Retina (tissue), 1 donor: ENCODE data around the gene AQP2.
A peak's percentile ranks its signal among the peaks of the same experiment; 100 is the strongest.

Experiments used
- DNase-seq: peaks from one replicate; pipeline ENCODE4 v3.0.0-alpha.2; 2016

AQP2 gene

DNA sequence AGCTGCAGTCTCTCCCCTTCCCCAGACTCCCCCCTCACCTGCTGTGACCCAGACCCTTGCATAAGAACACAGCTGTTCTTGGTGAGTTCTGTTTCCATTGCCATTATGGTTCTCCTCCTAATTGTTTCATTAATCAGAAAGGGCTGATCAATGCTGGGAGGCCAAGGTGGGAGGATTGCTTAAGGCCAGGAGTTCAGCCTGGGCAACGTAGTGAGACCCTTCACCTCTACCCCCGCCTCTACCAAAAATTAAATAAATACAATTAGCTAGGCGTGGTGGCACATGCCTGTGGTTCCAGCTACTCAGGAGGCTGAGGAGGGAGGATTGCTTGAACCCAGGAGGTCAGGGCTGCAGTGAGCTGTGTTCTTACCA is 29.6 kb upstream of the AQP2 start:
- no peak for DNase-seq

DNA sequence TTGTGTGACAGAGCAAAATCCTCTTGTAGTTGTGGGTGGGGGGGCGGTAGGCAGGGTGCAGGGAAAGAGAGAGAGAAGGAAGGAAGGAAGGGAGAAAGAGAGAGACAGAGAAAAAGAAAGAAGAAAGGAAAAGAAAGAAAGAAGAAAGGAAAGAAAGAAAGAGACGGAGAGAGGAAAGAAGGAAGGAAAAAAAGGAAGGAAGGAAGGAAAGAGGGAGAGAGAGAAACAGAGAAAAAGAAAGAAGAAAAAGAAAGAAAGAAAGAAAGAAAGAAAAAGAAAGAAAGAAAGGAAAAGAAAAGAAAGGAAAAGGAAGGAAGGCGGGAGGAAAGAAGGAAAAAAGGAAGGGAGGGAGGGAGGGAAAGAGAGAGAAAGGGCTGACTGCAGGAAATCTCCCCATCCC is 29.2 kb upstream of the AQP2 start:
- DNase-seq = no peak

DNA sequence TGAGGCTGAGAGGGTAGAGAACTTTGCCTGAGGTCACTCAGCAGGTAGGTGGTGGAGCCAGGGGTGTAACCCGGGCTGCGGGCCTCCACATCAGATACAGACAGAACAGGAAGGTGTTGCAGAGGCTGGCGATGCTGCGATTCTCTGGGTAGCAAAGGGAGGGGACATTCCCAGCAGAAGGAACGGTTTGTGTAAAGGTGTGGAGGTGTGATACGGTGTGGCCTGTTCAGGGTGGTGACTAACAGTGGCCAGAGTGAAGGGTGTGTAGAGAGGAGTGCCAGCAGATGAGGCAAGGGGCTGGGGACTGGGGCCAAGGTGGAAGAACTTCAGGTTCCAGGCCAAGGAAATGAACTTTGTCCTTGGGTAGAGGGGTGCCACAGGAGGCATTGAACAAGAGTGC is 28.6 kb upstream of the AQP2 start:
- DNase-seq = no peak

DNA sequence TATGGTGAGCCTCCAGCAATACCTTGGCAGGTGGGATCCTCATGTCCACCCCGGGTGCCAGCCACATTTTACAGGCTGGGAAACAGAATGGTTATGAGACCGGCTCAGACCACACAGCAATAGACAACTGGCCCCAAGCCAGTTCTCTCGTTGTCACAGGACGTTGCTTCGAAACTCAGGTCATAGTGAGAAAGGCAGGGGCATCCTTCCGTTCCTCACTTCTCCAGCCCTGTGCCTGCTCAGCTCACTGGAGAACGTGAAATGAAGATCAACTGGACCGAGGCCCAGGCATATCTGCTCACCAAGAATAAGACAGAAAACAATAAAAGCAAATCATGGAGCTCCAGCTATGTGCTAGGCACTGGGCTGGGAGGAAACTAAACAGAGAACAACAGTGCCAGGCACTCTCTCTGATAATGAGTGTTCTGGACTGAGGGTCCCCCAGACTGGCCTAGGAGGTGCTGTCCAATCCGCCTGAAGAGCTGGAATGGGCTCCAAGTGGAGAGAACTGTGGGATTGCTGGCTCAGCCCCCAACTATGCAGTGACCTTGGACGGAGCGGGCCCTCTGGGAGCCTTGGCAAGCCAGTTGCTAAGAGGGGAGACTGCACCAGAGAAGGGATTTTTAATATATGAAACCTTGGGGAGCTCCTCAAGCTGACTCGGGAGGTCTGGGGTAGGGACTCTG is 28.0 kb upstream of the AQP2 start:
- no peak for DNase-seq

DNA sequence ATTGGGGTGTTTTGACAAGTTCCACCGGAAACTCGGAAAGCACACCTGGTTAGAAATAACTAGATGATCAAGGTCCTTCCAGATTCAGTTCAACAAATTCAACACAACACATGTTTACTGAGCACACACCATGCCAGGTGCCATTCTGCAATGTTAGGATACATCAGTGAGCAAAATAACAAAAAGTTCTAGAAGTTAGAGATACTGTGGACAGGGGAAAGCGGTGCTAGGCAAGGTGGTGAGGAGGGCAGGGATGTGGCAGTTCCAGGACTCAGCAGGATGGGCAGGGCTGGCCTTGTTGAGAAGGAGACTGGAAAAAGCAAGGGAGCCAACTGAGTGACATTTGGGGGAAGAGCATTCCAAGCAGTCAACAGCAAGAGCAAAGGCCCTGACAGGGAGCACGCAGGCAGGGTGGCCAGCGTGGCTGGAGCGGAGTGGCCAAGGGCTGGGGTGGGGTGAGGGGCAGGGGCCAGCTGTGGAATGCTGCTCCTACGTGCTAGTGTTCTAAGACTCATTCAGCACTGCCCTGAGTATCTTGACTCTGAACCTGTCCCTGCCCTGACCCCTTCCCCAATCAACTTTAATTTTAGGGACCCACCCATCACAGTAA is 27.4 kb upstream of the AQP2 start:
- DNase-seq = no peak

DNA sequence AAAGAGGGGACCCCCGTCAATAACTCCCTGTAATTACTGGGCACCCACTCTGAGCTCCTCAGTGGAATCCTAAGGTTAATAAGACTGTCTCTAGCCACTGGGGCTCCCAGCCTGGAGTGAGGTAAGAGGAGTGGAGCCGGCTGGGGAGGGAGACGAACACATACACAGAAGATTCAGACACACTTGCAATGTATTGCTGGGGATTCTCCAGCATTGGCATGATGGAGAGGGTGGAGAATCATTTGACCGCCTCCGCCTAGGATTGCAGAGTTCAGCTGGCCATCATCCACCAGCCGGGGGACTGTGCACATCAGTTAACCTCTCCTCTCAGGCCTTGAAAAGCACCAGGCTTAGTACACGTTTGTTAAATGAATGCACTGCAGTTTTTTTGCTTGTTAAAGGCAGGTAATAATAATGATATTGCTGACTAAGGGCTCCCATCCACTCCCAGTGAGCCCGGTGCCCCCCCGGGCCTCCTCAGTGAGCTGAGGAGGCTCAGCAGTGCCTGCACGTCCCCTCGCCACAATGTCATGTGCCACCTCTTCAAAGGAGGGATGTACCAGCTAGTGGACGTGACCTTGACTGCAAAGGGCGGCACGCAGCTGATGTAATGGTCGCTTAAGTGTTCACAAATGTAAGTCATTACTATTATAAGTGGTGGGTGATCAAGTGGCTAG is 26.5 kb upstream of the AQP2 start:
- no peak for DNase-seq

DNA sequence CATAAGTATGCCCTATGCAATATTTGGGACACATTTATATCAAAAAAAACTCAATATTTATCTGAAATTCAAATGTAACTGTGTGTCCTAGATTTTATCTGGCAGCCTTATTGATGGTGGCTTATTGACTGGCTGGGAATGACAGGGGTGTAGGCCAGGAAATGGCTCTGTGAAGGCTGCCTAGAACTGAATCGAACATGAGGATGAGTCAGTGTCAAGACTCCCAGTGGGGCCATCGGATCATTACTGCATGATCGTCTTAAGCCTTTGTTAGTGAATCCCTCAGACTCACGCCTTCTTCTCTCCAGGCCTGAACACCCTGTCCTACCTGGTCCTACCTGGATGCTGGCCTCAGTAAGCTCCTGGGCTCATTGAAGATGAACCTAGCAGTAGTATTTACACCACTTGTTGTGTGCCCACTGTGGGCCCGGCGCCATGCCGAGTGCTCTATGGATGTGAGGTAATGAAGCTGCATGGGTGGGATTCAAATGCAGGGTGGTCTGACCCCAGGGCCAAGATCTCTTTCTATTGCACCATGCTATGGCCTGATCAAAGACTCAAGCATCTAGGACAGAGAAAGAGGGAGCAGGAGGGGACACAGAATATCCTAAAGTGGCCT is 25.8 kb upstream of the AQP2 start:
- DNase-seq = no peak

DNA sequence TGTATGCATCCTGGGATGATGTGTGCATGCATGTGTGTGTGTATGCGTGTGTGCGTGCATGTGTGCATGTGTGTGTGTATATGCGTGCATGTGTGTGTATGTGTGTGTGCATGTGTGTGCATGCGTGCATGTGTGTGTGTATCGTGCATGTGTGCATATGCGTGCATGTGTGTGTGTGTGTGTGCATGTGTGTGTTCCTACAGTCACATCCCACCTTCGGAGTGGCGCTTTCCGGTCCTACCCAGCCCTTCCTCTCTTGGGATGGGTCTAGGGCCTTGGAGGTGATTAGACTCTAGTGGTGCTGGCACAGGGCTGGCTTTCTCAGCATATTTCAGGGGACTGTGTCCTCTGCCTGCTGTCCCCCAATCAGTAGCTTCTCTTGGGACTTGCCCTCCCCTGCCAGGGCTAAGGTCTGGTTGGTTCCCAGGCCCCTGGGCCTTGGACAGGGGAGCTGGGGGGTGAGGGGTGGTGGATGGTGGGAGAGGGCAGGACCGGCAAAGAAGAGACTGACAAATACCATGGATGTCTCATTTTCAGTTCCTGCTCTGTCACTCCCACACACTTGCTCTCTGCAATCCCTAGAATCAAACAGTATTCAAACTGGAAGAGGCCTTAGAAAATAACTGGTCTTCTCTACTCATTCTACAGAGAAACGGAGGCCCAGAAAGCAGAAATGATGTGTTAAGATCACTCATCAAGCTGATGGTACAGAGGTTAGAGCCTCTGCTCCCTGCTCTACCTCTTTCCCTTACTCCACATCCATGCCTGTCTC is 24.9 kb upstream of the AQP2 start:
- DNase-seq = no peak

DNA sequence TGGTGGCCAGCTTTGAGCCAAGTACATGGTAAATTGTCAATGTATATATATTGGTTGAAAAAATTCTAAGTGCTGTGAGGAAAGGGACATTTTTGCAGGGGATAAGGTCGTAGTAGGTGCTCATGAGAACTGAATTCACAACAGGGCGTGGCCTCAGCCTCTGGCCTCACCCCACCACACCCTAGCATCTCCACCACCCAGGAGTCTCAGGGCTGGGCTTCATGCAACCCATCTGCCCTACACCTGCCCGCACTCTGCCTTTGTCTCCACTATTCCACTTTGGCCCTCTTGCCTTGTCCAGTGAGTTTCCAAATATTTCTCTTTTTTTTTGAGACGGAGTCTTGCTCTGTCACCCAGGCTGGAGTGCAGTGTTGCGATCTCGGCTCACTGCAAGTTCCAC is 22.1 kb upstream of the AQP2 start:
- no peak for DNase-seq

DNA sequence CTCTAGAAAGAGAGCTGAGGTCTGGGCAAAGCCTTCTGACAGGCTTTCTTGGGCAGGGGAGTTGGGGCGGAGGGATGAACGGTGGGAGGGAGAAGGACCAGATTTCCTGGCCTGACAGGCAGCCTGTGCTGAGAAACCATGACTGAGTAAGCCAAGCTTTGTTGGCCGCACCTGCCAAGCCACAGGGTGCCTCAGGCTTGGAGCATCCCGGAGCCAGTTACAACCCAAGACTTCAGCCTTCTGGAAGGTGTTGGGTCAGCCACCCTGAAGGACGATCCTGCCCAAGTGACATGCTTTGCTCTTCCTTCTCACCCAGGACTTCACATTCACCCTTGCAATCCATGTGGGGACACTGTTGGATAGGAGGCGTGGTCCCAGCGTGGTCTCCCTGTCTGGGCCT is 21.0 kb upstream of the AQP2 start:
- no peak for DNase-seq

DNA sequence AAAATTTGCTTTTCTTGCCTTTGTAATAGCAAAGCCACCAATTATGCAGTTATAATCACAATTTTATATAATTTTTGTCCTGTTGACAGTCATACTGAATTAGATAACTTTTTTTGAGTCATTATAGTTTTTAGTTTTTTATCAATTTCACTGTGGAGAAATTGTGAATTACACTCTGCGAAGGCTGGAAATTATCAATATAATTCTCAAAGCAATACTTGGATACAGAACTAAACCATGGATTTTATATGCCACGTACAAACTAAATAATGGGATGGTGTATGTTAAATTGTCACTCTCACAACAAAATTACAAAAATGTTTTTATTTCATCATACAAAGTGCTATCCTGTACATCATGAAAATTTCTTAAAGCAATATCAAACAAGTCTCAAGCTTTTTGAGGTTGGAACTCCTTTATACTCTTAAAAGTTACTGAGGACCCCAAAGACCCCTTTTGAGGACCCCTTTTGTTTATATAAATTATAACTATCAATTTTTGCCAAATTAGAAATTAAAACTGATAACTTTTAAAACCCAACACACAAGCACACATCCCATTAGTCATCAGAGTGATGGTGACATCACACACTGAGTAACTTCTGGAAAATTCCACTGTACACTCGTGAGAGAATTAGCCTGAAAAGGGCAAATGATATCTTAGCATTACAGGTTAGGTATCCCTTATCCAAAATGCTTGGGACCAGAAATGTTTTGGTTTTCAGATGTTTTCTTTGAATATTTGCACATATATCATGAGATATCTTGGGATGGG is 19.8 kb upstream of the AQP2 start:
- no peak for DNase-seq

DNA sequence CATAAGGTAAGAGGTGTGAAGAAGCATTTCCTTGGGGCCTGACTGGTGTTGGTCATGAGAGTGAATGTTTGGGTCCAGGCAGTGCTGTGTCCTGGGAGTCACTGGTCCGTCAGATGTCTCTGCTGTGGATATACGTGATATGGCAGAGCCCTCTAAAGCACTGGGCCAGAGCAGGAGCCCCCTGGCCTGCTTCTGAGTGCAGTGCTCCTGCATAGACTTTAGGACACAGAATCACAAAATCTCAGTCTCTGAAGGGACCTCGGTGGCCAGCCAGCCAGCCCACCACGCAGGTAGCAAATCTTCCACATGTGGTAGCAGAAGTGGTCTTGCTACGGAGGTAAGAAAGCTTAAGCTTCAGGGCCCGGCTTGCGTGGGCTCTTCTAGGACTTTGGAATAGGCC is 18.5 kb upstream of the AQP2 start:
- DNase-seq = no peak

DNA sequence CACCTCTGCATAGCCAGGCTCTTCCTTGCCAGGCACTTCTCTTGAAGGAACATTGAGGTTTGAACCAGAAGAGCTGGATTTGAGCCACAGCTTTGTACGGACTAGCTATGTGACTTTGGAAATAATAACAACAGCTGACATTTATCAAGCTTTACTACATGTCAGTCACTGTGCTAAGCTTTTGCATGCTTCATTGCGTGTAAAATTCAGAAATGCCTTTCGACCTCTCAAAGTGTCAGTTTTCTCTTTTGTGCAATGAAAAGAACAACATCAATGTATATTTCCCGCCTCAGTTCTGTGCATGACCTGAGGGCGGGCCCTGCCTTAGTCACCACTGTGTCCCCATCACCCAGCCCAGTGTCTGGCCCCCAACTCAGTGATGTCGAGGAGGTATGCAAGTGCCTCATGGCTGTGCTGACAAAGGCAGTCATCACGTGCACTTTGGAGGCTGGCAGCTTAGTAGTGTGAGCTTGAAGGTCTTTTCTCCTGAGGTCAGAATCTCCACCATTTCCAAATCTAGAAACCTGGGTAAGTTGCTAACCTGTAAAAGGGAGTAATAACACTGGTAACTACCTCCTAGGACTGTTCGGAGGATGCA is 17.9 kb upstream of the AQP2 start:
- DNase-seq = no peak

DNA sequence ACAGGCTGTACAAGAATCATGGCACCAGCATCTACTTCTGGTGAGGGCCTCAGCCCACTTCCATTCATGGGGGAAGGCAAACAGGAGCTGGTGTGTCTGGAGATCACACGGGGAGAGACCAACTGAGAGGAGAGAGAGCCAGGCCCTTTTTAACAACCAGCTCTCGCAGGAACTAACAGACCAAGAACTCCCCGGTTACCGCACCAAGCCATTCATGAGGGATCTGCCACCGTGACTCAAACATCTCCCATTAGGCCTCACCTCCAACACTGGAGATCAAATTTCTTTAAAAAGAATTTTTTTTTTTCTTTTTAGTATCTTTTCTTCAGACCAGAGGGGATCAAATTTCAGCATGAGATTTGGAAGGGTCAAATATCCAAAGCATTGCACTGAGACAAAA is 16.7 kb upstream of the AQP2 start:
- no peak for DNase-seq

DNA sequence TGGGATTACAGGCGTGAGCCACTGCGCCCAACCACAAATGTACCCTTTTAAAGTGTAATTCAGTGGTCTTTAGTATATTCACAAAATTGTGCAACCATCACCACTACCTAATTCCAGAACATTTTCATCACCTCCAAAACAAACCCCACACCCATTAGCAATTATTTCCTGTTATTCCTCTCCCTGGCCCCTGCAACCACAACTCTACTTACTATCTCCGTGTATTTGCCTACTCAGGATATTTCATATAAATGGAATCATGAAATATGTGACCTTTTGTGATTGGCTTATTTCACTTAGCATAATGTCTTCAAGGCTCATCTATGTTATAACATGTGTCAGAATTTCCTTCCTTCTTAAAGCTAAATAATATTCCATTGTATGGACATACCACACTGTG is 16.0 kb upstream of the AQP2 start:
- no peak for DNase-seq

DNA sequence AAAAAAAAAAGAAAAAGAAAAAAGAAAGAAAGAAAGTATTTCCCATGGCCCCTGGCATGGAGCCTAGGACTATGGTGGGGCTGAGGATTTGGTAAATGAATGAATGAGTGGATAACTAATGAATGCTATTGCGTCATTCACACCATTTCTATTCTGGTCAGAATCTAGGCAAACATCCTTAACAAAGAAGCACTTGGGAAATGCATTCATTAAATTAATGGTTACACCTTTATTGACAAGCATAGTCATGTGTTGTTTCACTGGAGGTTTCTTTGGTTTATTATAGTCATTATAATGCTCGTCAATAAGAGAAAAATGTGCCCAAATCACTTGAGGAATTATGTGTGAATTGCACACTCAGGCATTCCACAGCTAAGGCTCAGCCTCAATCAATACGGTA is 13.6 kb upstream of the AQP2 start:
- DNase-seq = no peak

DNA sequence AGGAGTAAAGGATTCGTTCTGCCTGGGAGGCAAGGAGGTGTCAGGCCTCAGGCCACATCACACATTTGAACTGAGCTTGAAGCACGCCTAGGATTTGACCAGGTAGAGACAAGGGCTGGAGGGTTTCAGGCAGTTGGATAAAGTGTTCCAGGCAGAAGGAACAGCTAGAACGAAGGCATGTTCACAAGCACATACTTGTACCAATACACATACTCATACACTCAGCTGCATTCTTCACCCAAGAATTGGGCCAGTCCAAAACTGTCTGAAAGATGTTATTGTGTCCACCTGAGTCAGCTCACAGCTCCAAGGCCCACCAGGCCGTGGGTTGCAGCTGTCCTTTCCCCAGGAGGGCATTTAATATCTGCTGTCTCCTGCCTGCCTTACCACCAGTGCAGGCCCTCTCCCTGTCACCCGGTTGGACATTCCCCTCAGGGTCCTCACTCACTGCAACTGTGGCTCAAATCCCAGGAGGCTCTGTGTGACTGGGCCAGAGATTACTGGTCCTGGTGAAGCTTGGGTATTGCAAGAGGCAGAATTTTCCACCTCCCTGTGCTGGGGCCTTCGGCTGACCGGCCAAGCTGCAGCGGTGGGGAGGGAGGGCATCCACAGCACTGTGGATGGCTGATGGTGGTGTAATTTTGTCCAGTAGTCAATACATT is 12.8 kb upstream of the AQP2 start:
- no peak for DNase-seq

DNA sequence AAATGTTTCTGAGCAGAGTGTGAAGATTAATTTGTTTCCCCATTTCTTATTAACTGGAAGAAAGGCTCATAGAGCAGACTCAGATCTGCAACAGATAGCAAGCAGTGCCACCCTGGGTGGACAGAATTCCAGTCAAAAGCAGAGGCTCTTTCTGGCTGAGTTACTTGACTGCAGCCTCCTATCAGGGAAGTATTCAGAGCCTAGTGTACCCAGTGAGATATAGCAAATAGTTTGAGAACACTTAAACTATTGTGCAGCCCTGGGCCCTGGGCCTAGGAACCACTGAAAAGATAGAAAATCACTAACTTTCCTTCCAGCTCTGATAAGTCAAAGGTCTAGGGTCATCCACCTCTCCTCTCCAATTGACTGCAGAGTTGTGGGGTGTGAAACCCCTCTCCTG is 11.2 kb upstream of the AQP2 start:
- DNase-seq = no peak

DNA sequence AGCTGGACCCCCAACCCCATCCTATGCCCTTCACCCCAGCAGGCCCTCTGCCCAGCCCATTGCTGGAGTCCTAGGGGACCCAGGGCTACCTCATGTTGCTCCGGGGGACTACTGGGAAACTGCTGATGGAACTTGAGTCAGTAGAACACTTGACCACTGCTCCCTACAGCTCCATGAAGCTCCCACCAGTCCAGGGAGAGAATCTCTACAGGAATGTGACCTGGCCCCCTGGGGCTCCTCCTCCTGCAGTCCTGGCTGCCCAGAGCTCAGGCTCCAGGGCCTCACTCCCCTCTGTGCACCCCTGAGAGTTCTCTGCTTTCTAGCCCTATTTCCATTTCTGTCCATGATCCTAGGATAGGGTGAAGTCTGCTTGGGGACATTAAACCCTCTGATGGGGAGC is 10.8 kb upstream of the AQP2 start:
- no peak for DNase-seq

DNA sequence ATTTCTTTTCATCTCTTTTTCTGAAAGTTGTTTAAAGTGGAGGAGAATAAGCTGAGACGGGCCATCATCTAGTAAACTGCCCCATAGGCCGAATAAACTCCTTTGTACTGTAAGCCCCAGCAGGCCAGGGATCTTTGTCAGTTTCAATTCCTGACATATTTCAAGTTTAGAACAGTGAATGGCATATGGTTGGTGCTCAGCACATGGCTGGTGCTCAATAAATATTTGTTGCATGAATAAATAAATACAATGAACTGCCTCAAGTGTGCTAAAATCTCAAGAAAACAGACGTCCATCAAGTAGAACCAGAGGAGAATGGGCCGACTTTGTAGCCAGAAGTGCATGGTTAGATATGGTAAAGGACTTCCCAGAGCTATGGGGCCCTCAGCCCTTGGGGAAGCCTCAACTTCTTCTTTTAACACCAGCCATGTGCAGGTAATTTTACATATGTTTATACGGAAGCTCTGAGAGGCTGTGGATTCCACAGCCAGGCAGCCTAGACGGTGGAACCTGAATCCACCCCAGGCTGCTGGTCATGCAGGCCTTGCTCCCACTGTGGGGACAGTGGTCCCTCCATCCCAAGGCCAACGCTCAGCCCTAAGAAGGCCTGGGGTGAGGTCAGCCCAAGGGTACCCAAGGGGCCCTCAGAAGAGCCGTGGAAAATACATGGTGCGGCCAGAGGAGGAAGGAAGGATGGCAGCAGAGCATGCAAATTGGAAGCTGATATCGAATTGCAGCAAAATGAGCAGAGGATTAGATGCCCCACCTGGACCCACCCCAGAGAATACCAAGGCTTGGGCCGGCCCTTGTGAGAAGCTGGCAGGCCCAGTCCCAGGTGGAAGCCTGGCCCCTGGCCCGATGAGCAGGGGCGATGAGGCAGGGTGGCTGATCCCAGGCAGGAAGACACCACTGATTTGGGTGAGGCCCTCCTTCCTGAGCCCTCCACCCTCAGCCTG is 8.7 kb upstream of the AQP2 start:
- peak; percentile 27 for DNase-seq
